Upper lobe of left lung (tissue), 6 donors: ENCODE data around the gene PUSL1. TPM values are rescaled to one million over a fixed set of nuclear protein-coding genes. Genes with fewer than 3 reads are reported as not detected.

Experiments used
- ATAC-seq, 2 donors: fragments of 200-7000 bp; cut with Tn5 transposase; one replicate each; pipeline ENCODE4 v1.9.1; 2022; ENCODE audit warnings: mild to moderate bottlenecking in 2 of 2, moderate library complexity in 2 of 2; ENCODE audit not compliant: low FRiP score in 2 of 2
- DNase-seq, 2 donors: peaks; one replicate each; pipeline ENCODE4 v3.0.0-alpha.2; 2019 to 2020
- H3K27ac ChIP-seq, 4 donors: fragments of 200-600 bp; sonication (generic); one replicate each; pipeline ENCODE4 v1.5.1; 2016 to 2019
- H3K27me3 ChIP-seq, 4 donors: fragments of 200-600 bp; sonication (generic); one replicate each; pipeline ENCODE4 v1.5.1; 2017 to 2019
- H3K36me3 ChIP-seq, 4 donors: fragments of 200-600 bp; sonication (generic); one replicate each; pipeline ENCODE4 v1.5.1; 2016 to 2019
- H3K4me1 ChIP-seq, 4 donors: fragments of 200-600 bp; sonication (generic); one replicate each; pipeline ENCODE4 v1.5.1; 2018 to 2019
- H3K4me3 ChIP-seq, 4 donors: fragments of 200-600 bp; sonication (generic); one replicate each; pipeline ENCODE4 v1.5.1; 2017 to 2019; ENCODE audit warnings: mild to moderate bottlenecking in 2 of 4, moderate library complexity in 1 of 4
- H3K9me3 ChIP-seq, 4 donors: fragments of 200-600 bp; sonication (generic); one replicate each; pipeline ENCODE4 v1.5.1; 2018 to 2019
- EP300 ChIP-seq, 4 donors: sonication (generic); formaldehyde crosslinking; IDR thresholded peaks; one replicate each; pipeline ENCODE4 v1.5.1; 2017; ENCODE audit warnings: antibody characterized with exemption in 4 of 4, control low read depth in 2 of 4
- POLR2A ChIP-seq, 4 donors: fragments of 450-650 bp; IDR thresholded peaks; one replicate each; pipeline ENCODE4 v1.5.1; 2016 to 2017; ENCODE audit warnings: antibody characterized with exemption in 4 of 4, mild to moderate bottlenecking in 2 of 4
- POLR2AphosphoS5 ChIP-seq, 2 donors: sonication (generic); formaldehyde crosslinking; IDR thresholded peaks; one replicate each; pipeline ENCODE4 v1.5.1; 2017; ENCODE audit warnings: antibody characterized with exemption in 2 of 2
- WGBS, 2 donors: methylation state at CpG; one replicate each; pipeline ENCODE4 v1.1.5; 2017 to 2018; 5-methylcytosine and 5-hydroxymethylcytosine counted together
- total RNA-seq, 6 donors: library from RNA; depleted of rRNA in 4 of 6; stranded (reverse); fragments of >200 nt in 4 of 6; gene quantifications; one replicate each; pipeline versions ENCODE4 v1.1.0 to v1.2.1, GENCODE V29; 2016 to 2021
- TF ChIP-seq, protein P1 (sequence below), 6 experiments: fragments of 450-650 bp in 4 of 6; fragments of 200-600 bp in 2 of 6; sonication (generic) in 2 of 6; IDR thresholded peaks; one replicate each; pipeline ENCODE4 v1.5.1; 2016 to 2019; ENCODE audit warnings: antibody characterized with exemption in 6 of 6
- donor health status: DM: no; HTN: no; CAD: no; lungs with moderate emphysema.
- donor health status: DM: no; HTN: yes; CAD: no; lungs with severe emphysema.

The PUSL1 gene
- total RNA-seq, 6 donors from 2014 or later = 16.8 to 38.8 (median 23.0) TPM

GRCh38 chr1:1318777-1319645 lies 10.6 kb downstream of the PUSL1 start:
- H3K36me3 ChIP-seq = peaks cover 7 to 61% (median 36%) of the 10 kb centered on the region in 4 donors
- H3K27me3 ChIP-seq = no peaks in the 10 kb centered on the region
- peak overlapping the region in 2 of 4 donors; percentile 43 to 61 for H3K27ac ChIP-seq
- 89 to 92% methylated on average over 20 to 36 of the region's 36 CpGs for WGBS, 2 donors
- H3K4me3 ChIP-seq = no peak overlapping the region
- no peak for DNase-seq
- TF ChIP-seq POLR2AphosphoS5 (IDR thresholded peaks at IDR 0.05) = no peak
- TF ChIP-seq EP300 (IDR thresholded peaks at IDR 0.05) = no peak
- TF ChIP-seq POLR2A (IDR thresholded peaks at IDR 0.05) = no peak
- TF ChIP-seq, protein P1, sequence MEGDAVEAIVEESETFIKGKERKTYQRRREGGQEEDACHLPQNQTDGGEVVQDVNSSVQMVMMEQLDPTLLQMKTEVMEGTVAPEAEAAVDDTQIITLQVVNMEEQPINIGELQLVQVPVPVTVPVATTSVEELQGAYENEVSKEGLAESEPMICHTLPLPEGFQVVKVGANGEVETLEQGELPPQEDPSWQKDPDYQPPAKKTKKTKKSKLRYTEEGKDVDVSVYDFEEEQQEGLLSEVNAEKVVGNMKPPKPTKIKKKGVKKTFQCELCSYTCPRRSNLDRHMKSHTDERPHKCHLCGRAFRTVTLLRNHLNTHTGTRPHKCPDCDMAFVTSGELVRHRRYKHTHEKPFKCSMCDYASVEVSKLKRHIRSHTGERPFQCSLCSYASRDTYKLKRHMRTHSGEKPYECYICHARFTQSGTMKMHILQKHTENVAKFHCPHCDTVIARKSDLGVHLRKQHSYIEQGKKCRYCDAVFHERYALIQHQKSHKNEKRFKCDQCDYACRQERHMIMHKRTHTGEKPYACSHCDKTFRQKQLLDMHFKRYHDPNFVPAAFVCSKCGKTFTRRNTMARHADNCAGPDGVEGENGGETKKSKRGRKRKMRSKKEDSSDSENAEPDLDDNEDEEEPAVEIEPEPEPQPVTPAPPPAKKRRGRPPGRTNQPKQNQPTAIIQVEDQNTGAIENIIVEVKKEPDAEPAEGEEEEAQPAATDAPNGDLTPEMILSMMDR (IDR thresholded peaks at IDR 0.05) = no peak
- peak in 1 of 2 donors; percentile 2 for ATAC-seq
- H3K9me3 ChIP-seq = no peaks in the 10 kb centered on the region
- peaks cover 25 to 48% (median 31%) of the 10 kb centered on the region in 4 donors for H3K4me1 ChIP-seq

DNA sequence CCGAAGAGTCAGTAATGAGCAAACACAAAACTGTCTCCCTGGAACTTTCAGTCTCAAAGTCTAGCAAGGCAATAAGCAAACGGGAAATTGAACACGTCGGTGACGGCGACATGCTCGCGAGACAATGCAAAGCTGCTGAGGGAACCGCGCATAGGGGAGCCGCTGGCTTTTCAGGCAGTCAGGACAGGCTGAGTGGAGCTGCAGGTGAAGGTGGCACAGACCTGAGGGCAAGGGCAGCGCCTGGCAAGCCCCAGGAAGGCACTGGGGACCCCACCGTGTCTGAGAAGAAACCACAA lies 11.2 kb downstream of the PUSL1 start:
- DNase-seq (no peak), ATAC-seq (no peak)
- H3K36me3 ChIP-seq = peaks cover 6 to 56% (median 30%) of the 10 kb centered on the region in 4 donors
- no peak overlapping the region for H3K4me3 ChIP-seq
- TF ChIP-seq POLR2AphosphoS5 (IDR thresholded peaks at IDR 0.05) (no peak), EP300 (IDR thresholded peaks at IDR 0.05) (no peak), POLR2A (IDR thresholded peaks at IDR 0.05) (no peak)
- TF ChIP-seq, protein P1 (IDR thresholded peaks at IDR 0.05) = no peak
- H3K27ac ChIP-seq = peak overlapping the region in 1 of 4 donors; percentile 61
- H3K27me3 ChIP-seq = no peaks in the 10 kb centered on the region
- H3K4me1 ChIP-seq = peaks cover 25 to 50% (median 31%) of the 10 kb centered on the region in 4 donors
- 91 to 92% methylated on average over 13 of the region's 13 CpGs for WGBS, 2 donors
- no peaks in the 10 kb centered on the region for H3K9me3 ChIP-seq

DNA sequence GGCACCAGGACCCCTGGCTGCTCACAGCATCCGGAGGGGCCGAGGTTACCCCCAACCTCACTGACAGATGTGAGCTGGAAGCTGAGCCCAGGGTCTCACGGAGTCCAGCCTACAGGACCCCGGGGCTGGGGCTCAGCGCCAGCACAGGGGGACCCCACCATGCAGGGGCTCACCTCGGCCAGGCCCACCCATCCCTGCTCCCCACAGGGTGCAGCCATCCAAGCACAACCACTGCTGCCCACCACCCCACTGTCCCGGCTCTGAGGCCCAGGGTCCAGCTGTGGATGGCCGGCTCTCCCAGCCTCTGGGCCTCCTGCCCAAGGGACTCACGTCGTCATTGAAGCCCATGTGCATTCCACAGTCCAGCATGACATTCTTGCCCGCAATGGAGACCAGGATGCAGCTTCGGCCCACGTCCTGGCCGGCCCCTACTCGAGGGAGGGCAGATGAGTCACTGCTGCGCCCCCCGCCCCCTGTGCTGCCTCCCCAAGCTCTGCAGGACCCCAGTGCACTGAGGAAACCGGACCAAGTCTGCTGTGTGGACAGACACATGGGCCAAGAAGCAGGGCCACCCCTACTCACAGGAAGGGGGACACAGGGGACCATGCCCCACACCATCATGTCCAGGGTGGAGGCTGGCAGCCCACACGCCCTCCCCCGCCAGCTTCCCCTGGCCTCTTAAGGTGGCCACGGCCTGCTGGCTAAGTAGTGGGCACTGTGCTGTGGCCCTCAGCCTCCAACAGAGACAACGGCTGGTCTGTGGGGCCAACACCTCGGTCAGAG lies 12.5 kb downstream of the PUSL1 start:
- peaks cover 34 to 60% (median 39%) of the 10 kb centered on the region in 4 donors for H3K4me1 ChIP-seq

GRCh38 chr1:1321477-1321876 lies 13.1 kb downstream of the PUSL1 start:
- H3K4me3 ChIP-seq = no peak overlapping the region
- H3K9me3 ChIP-seq = no peaks in the 10 kb centered on the region
- peaks cover 40 to 66% (median 45%) of the 10 kb centered on the region in 4 donors for H3K4me1 ChIP-seq
- DNase-seq (no peak), ATAC-seq (no peak)
- peak overlapping the region in 1 of 4 donors; percentile 15 for H3K27ac ChIP-seq
- H3K27me3 ChIP-seq = no peaks in the 10 kb centered on the region
- WGBS, 2 donors = 90% methylated on average over 8 of the region's 8 CpGs; no CpG with 5 or more reads in 1 of the 2 donors
- peaks cover 3 to 42% (median 20%) of the 10 kb centered on the region in 4 donors for H3K36me3 ChIP-seq
- TF ChIP-seq, protein P1 (IDR thresholded peaks at IDR 0.05) = no peak
- no peak for TF ChIP-seq EP300 (IDR thresholded peaks at IDR 0.05)
- no peak for TF ChIP-seq POLR2AphosphoS5 (IDR thresholded peaks at IDR 0.05)
- no peak for TF ChIP-seq POLR2A (IDR thresholded peaks at IDR 0.05)

More for the DNA sequence above, 12.5 kb downstream of the PUSL1 start:
- WGBS, 2 donors = 80 to 89% methylated on average over 1 to 15 of the region's 23 CpGs
- H3K27ac ChIP-seq = peak overlapping the region in 1 of 4 donors; percentile 15
- DNase-seq = no peak
- H3K9me3 ChIP-seq = no peaks in the 10 kb centered on the region
- H3K27me3 ChIP-seq = no peaks in the 10 kb centered on the region
- ATAC-seq = no peak
- TF ChIP-seq POLR2AphosphoS5 (IDR thresholded peaks at IDR 0.05) (no peak), POLR2A (IDR thresholded peaks at IDR 0.05) (no peak), EP300 (IDR thresholded peaks at IDR 0.05) (no peak)
- TF ChIP-seq, protein P1 (IDR thresholded peaks at IDR 0.05) = no peak
- H3K4me3 ChIP-seq = no peak overlapping the region
- H3K36me3 ChIP-seq = peaks cover 3 to 46% (median 22%) of the 10 kb centered on the region in 4 donors
